ENCODE results near the gene TMEM164. TPM values are rescaled to one million over a fixed set of nuclear protein-coding genes. Genes with fewer than 3 reads are reported as not detected.

Gene TMEM164
- total and polyA plus RNA-seq, 2 of the 4 experiments (the other 2 are of a cell fraction), result 6.3 to 7.1 TPM

GRCh38 chrX:110183314-110183713, 180.4 kb downstream of the TMEM164 start:
- Histone ChIP-seq H2AK5ac (ENCODE audit: low read depth, low read length) (no peak overlapping the region), H3K9me3 (ENCODE audit: control insufficient read depth, insufficient read depth, low read length) (0 out of 2 replicates have a peak, but pooled peaks cover 2% of the 10 kb centered on the region), H3K9me1 (ENCODE audit: insufficient read depth, low read length) (peaks cover 15% of the 10 kb centered on the region), H3K4me2 (ENCODE audit: low read depth, low read length) (no peak overlapping the region), H2BK120ac (ENCODE audit: low read depth, low read length) (no peak overlapping the region), H3K79me1 (ENCODE audit: low read depth in 1 of 2, low read length in 2 of 2) (peaks cover 0 to 14% of the 10 kb centered on the region in 2 experiments; a peak in 3 of 4 replicates), H4K8ac (ENCODE audit: low read depth in 2 of 2, low read length in 2 of 2) (no peak overlapping the region), H3K56ac (ENCODE audit: extremely low read depth, insufficient read depth, low read length) (no peak overlapping the region), H3K27me3 (ENCODE audit: control insufficient read depth, insufficient read depth, low read length) (no peaks in the 10 kb centered on the region; the same call in 1 of the 2 replicates), H3K9ac (ENCODE audit: low read depth, low read length) (no peak overlapping the region), H3K18ac (ENCODE audit: low read depth, low read length) (no peak overlapping the region), H3K14ac (replicated peaks; ENCODE audit: low read depth, low read length) (no peak overlapping the region), H3K27ac (ENCODE audit: insufficient read depth, low read length) (no peak overlapping the region), H3K4ac (ENCODE audit: low read depth, low read length) (no peak overlapping the region), H3K23ac (ENCODE audit: low read depth, low read length) (no peak overlapping the region), H2AK9ac (replicated peaks; ENCODE audit: low read depth, low read length, poor library complexity) (no peak overlapping the region), H2AFZ (replicated peaks; ENCODE audit: low read length, poor library complexity) (no peak overlapping the region), H4K5ac (ENCODE audit: low read depth, low read length) (no peak overlapping the region), H4K91ac (ENCODE audit: insufficient read depth, low read depth, low read length) (no peak overlapping the region), H3K4me3 (ENCODE audit: insufficient read depth, low read depth, low read length) (no peak overlapping the region), H2BK5ac (ENCODE audit: low read depth, low read length, poor library complexity, severe bottlenecking) (no peak overlapping the region), H2BK15ac (ENCODE audit: low read depth, low read length) (no peak overlapping the region), H3K36me3 (ENCODE audit: control insufficient read depth, insufficient read depth, low read length) (0 out of 2 replicates have a peak, but pooled peaks cover 2% of the 10 kb centered on the region), H3K4me1 (ENCODE audit: control insufficient read depth, insufficient read depth, low read length) (peaks cover 9% of the 10 kb centered on the region), H2BK20ac (ENCODE audit: low read depth, low read length) (no peak overlapping the region), H4K20me1 (ENCODE audit: insufficient read depth, low read length) (no peaks in the 10 kb centered on the region)
- TF ChIP-seq CTCF (conservative IDR thresholded peaks at IDR 0.05; ENCODE audit: low read depth, low read length) (no peak), SMC3 (IDR thresholded peaks at IDR 0.05; ENCODE audit: low read depth, low read length) (no peak), RAD21 (IDR thresholded peaks at IDR 0.05; ENCODE audit: low read length) (no peak), BHLHE40 (IDR thresholded peaks at IDR 0.05; ENCODE audit: low read depth, low read length) (no peak), CEBPB (IDR thresholded peaks at IDR 0.05; ENCODE audit: low read depth, low read length) (no peak), ELK1 (IDR thresholded peaks at IDR 0.05; ENCODE audit: borderline replicate concordance, low read depth, low read length) (no peak), FOS (IDR thresholded peaks at IDR 0.05; ENCODE audit: low read depth, low read length) (no peak), RCOR1 (IDR thresholded peaks at IDR 0.05; ENCODE audit: insufficient replicate concordance, low read length) (no peak), CHD1 (IDR thresholded peaks at IDR 0.05; ENCODE audit: low read depth, low read length) (no peak), USF2 (IDR thresholded peaks at IDR 0.05; ENCODE audit: low read depth, low read length) (no peak), RFX5 (IDR thresholded peaks at IDR 0.05; ENCODE audit: low read depth, low read length) (no peak)
- ATAC-seq (ENCODE audit: low read depth) (no peak), DNase-seq (no peak)
- in situ Hi-C loops (cut with MboI; ENCODE audit: low sequenced_read_pairs) (no loop called here), dilution Hi-C loops (cut with HindIII; ENCODE audit: low sequenced_read_pairs, unreplicated experiment) (no loop called here), intact Hi-C loops (cut with micrococcal nuclease) (loop anchor here (5.0 kb wide), 1 partner anchor 134 kb away; the partner anchor contains the start of gene AMMECR1)
- WGBS, 2 experiments (ENCODE audit: extremely low coverage in 2 of 2, insufficient read length in 1 of 2), result no CpG with 5 or more reads among the region's 2 CpGs
- no TSS peak for BruUV-seq (replicated peaks)
- ChIA-PET POLR2A (ENCODE audit: unreplicated experiment) (no interaction called here), CTCF (no interaction called here)

All from IMR-90 (cell line).